Mesothelial cell of epicardium (in vitro differentiated cells): Measurements from ENCODE around the gene MKS1. TPM values are rescaled to one million over a fixed set of nuclear protein-coding genes. Genes with fewer than 3 reads are reported as not detected.

ENCODE experiments used
- DNase-seq, 2 experiments: peaks; one replicate each; pipeline ENCODE4 v3.0.0; 2021; ENCODE audit warnings: low spot score in 2 of 2; ENCODE audit not compliant: unreplicated experiment in 2 of 2
- H3K27ac Mint-ChIP-seq: 2 replicates; pipeline ENCODE4 v1.8.0; 2021; ENCODE audit warnings: mixed read lengths
- H3K27me3 Mint-ChIP-seq: 2 replicates; pipeline ENCODE4 v1.8.0; 2021; ENCODE audit warnings: low read depth, mixed read lengths
- H3K36me3 Mint-ChIP-seq: 2 replicates; pipeline ENCODE4 v1.8.0; 2021; ENCODE audit warnings: mixed read lengths
- H3K4me1 Mint-ChIP-seq: 2 replicates; pipeline ENCODE4 v1.8.0; 2021; ENCODE audit warnings: mixed read lengths
- H3K4me3 Mint-ChIP-seq: 2 replicates; pipeline ENCODE4 v1.8.0; 2021; ENCODE audit warnings: mild to moderate bottlenecking, moderate library complexity, mixed read lengths
- H3K9me3 Mint-ChIP-seq: 2 replicates; pipeline ENCODE4 v1.8.0; 2021; ENCODE audit warnings: mixed read lengths
- CTCF ChIP-seq: fragments of 200-600 bp; sonication (generic); IDR thresholded peaks from one replicate; pipeline ENCODE4 v1.5.0; 2021; ENCODE audit warnings: antibody characterized with exemption; ENCODE audit not compliant: unreplicated experiment
- total RNA-seq: library from RNA; stranded (reverse); gene quantifications from 3 replicates; pipeline ENCODE4 v1.2.1, GENCODE V29; 2021

Gene MKS1
- total RNA-seq, 1 donor from 2014 or later = 32.9 TPM

GRCh38 chr17:58207451-58207850, 11.6 kb downstream of the MKS1 start:
- Mint-ChIP-seq H3K27ac (no peak overlapping the region), H3K4me1 (no peaks in the 10 kb centered on the region), H3K9me3 (no peaks in the 10 kb centered on the region), H3K36me3 (peaks cover 26% of the 10 kb centered on the region), H3K4me3 (no peak overlapping the region), H3K27me3 (no peaks in the 10 kb centered on the region)
- DNase-seq = no peak
- no peak for TF ChIP-seq CTCF

- H3K4me1 Mint-ChIP-seq = no peaks in the 10 kb centered on the region
- no peak for TF ChIP-seq CTCF
- no peak overlapping the region for H3K4me3 Mint-ChIP-seq
- H3K36me3 Mint-ChIP-seq = peaks cover 21% of the 10 kb centered on the region
- no peaks in the 10 kb centered on the region for H3K9me3 Mint-ChIP-seq
- no peak overlapping the region for H3K27ac Mint-ChIP-seq
- no peaks in the 10 kb centered on the region for H3K27me3 Mint-ChIP-seq
- no peak for DNase-seq
These were observed 13.1 kb downstream of the MKS1 start for GRCh38 chr17:58205936-58206335.

- Mint-ChIP-seq H3K36me3 (peaks cover 14% of the 10 kb centered on the region), H3K9me3 (no peaks in the 10 kb centered on the region), H3K27me3 (peaks cover 10% of the 10 kb centered on the region), H3K4me1 (no peaks in the 10 kb centered on the region), H3K4me3 (no peak overlapping the region), H3K27ac (no peak overlapping the region)
- no peak for DNase-seq
- TF ChIP-seq CTCF = no peak
These were observed 14.3 kb downstream of the MKS1 start for GRCh38 chr17:58204796-58205195.

GRCh38 chr17:58202859-58203258, 16.2 kb downstream of the MKS1 start:
- H3K9me3 Mint-ChIP-seq = no peaks in the 10 kb centered on the region
- H3K27ac Mint-ChIP-seq = no peak overlapping the region
- peaks cover 3% of the 10 kb centered on the region for H3K36me3 Mint-ChIP-seq

GRCh38 chr17:58200024-58200633, 18.9 kb downstream of the MKS1 start:
- peak in 1 of 2 experiments; percentile 54 for DNase-seq
- Mint-ChIP-seq H3K36me3 (no peaks in the 10 kb centered on the region), H3K27me3 (peaks cover 50% of the 10 kb centered on the region), H3K4me3 (no peak overlapping the region), H3K4me1 (no peaks in the 10 kb centered on the region), H3K27ac (no peak overlapping the region), H3K9me3 (no peaks in the 10 kb centered on the region)
- TF ChIP-seq CTCF = peak; percentile 58

More at GRCh38 chr17:58202859-58203258, 16.2 kb downstream of the MKS1 start:
- Mint-ChIP-seq H3K27me3 (peaks cover 30% of the 10 kb centered on the region), H3K4me3 (no peak overlapping the region), H3K4me1 (no peaks in the 10 kb centered on the region)
- TF ChIP-seq CTCF = no peak
- DNase-seq = no peak

GRCh38 chr17:58196610-58197009, 22.4 kb downstream of the MKS1 start:
- H3K9me3 Mint-ChIP-seq = no peaks in the 10 kb centered on the region
- peaks cover 77% of the 10 kb centered on the region for H3K27me3 Mint-ChIP-seq
- DNase-seq = no peak
- no peaks in the 10 kb centered on the region for H3K4me1 Mint-ChIP-seq
- no peaks in the 10 kb centered on the region for H3K36me3 Mint-ChIP-seq
- H3K4me3 Mint-ChIP-seq = no peak overlapping the region
- H3K27ac Mint-ChIP-seq = no peak overlapping the region
- TF ChIP-seq CTCF = no peak
